ENCODE data around the gene BTBD18.

The BTBD18 gene

GRCh38 chr11:57751676-57752253, at the start of gene BTBD18:
Gene BTBD18, minus strand, starts transcription at chr11:57751819. Its CDS starts 631 bp downstream, at chr11:57751188.
- TF ChIP-seq CTCF (IDR thresholded peaks at IDR 0.05; ENCODE audit: low read depth, low read length, missing control alignments), result peak; percentile 72
- DNase-seq, result peak; percentile 54
- Histone ChIP-seq H3K27me3 (replicated peaks) (no peaks in the 10 kb centered on the region), H3K27ac (no peak within 1 kb of the TSS), H3K36me3 (replicated peaks) (no peaks in the 10 kb centered on the region), H3K4me3 (ENCODE audit: low read depth, low read length) (no peak within 1 kb of the TSS)
- in situ Hi-C loops (cut with HindIII; ENCODE audit: low pct_ligation_motif_present, low sequenced_read_pairs), result no loop called here

GRCh38 chr11:57801183-57801485, 49.5 kb upstream of the BTBD18 start:
- in situ Hi-C loops (cut with HindIII; ENCODE audit: low pct_ligation_motif_present, low sequenced_read_pairs), result loop anchor here (25.0 kb wide), 1 partner anchor 711 kb away; the partner anchor contains the start of gene OR5B21
- peaks cover 61% of the 10 kb centered on the region for H3K36me3 ChIP-seq (replicated peaks)
- DNase-seq, result no peak
- H3K4me3 ChIP-seq (ENCODE audit: low read depth, low read length), result no peak overlapping the region
- no peak for TF ChIP-seq CTCF (IDR thresholded peaks at IDR 0.05; ENCODE audit: low read depth, low read length, missing control alignments)
- no peak overlapping the region for H3K27ac ChIP-seq
- no peaks in the 10 kb centered on the region for H3K27me3 ChIP-seq (replicated peaks)

GRCh38 chr11:57800444-57801182, 49.0 kb upstream of the BTBD18 start:
- peak; percentile 66 for TF ChIP-seq CTCF (IDR thresholded peaks at IDR 0.05; ENCODE audit: low read depth, low read length, missing control alignments)
- peaks cover 61% of the 10 kb centered on the region for H3K36me3 ChIP-seq (replicated peaks)
- H3K27ac ChIP-seq, result no peak overlapping the region
- H3K27me3 ChIP-seq (replicated peaks), result no peaks in the 10 kb centered on the region
- peak; percentile 47 for DNase-seq
- in situ Hi-C loops (cut with HindIII; ENCODE audit: low pct_ligation_motif_present, low sequenced_read_pairs), result loop anchor here (25.0 kb wide), 1 partner anchor 712 kb away; the partner anchor contains the start of gene OR5B21
- no peak overlapping the region for H3K4me3 ChIP-seq (ENCODE audit: low read depth, low read length)

- Histone ChIP-seq H3K4me3 (ENCODE audit: low read depth, low read length) (no peak overlapping the region), H3K27ac (no peak overlapping the region), H3K27me3 (replicated peaks) (no peaks in the 10 kb centered on the region), H3K36me3 (replicated peaks) (peaks cover 50% of the 10 kb centered on the region)
- no peak for TF ChIP-seq CTCF (IDR thresholded peaks at IDR 0.05; ENCODE audit: low read depth, low read length, missing control alignments)
- in situ Hi-C loops (cut with HindIII; ENCODE audit: low pct_ligation_motif_present, low sequenced_read_pairs), result no loop called here
- DNase-seq, result no peak
Measured at GRCh38 chr11:57798905-57799559, 47.4 kb upstream of the BTBD18 start.

- Histone ChIP-seq H3K4me3 (ENCODE audit: low read depth, low read length) (no peak overlapping the region), H3K36me3 (replicated peaks) (peaks cover 27% of the 10 kb centered on the region), H3K27ac (no peak overlapping the region), H3K27me3 (replicated peaks) (no peaks in the 10 kb centered on the region)
- DNase-seq, result no peak
- no peak for TF ChIP-seq CTCF (IDR thresholded peaks at IDR 0.05; ENCODE audit: low read depth, low read length, missing control alignments)
- in situ Hi-C loops (cut with HindIII; ENCODE audit: low pct_ligation_motif_present, low sequenced_read_pairs), result no loop called here
Measured at GRCh38 chr11:57793351-57794115, 41.9 kb upstream of the BTBD18 start.

Data from brain microvascular endothelial cell (primary cell).